Esophagus muscularis mucosa (tissue), 3 donors: ENCODE data around the gene SCAMP2.

Experiments
- POLR2AphosphoS5 ChIP-seq, 2 donors: sonication (generic); formaldehyde crosslinking; IDR thresholded peaks; one replicate each; pipeline ENCODE4 v1.6.1; 2017; ENCODE audit warnings: antibody characterized with exemption in 2 of 2
- TF ChIP-seq, protein P1 (sequence below), 3 experiments: fragments of 200-600 bp in 2 of 3; fragments of 450-650 bp in 1 of 3; sonication (generic) in 2 of 3; IDR thresholded peaks; one replicate each; pipeline ENCODE4 v1.5.1; 2017 to 2019; ENCODE audit warnings: antibody characterized with exemption in 3 of 3, mild to moderate bottlenecking in 2 of 3, moderate library complexity in 1 of 3

DNA sequence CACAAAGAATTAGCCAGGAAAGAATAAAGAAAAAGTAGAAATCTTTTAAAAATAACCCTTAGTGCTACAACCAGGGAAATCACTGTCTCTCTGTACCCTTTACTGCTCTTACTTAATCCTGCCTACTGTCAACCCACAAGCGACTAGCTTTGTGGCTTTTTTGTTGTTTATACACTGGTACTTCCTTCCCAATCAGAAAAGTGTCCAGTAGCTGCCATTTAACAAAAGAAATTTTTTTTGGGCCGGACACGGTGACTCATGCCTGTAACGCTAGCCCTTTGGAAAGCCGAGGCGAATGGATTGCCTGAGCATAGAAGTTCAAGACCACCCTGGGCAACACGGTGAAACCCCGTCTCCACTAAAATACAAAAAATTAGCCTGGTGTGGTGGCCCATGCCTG is 47.3 kb upstream of the SCAMP2 start:
- TF ChIP-seq, protein P1, sequence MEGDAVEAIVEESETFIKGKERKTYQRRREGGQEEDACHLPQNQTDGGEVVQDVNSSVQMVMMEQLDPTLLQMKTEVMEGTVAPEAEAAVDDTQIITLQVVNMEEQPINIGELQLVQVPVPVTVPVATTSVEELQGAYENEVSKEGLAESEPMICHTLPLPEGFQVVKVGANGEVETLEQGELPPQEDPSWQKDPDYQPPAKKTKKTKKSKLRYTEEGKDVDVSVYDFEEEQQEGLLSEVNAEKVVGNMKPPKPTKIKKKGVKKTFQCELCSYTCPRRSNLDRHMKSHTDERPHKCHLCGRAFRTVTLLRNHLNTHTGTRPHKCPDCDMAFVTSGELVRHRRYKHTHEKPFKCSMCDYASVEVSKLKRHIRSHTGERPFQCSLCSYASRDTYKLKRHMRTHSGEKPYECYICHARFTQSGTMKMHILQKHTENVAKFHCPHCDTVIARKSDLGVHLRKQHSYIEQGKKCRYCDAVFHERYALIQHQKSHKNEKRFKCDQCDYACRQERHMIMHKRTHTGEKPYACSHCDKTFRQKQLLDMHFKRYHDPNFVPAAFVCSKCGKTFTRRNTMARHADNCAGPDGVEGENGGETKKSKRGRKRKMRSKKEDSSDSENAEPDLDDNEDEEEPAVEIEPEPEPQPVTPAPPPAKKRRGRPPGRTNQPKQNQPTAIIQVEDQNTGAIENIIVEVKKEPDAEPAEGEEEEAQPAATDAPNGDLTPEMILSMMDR (IDR thresholded peaks at IDR 0.05), result no peak
- no peak for TF ChIP-seq POLR2AphosphoS5 (IDR thresholded peaks at IDR 0.05)
